GM12874 (cell line): ENCODE measurements around the gene INPP5E.

Experiments
- TF ChIP-seq, protein P1 (sequence below): IDR thresholded peaks from 2 replicates; pipeline ENCODE4 v1.5.1; 2011; ENCODE audit warnings: low read depth, mild to moderate bottlenecking, control low read depth, low read length, moderate library complexity; ENCODE audit not compliant: insufficient read depth

The INPP5E gene

GRCh38 chr9:136442265-136442664 is 2.6 kb upstream of the INPP5E start:
- TF ChIP-seq, protein P1, sequence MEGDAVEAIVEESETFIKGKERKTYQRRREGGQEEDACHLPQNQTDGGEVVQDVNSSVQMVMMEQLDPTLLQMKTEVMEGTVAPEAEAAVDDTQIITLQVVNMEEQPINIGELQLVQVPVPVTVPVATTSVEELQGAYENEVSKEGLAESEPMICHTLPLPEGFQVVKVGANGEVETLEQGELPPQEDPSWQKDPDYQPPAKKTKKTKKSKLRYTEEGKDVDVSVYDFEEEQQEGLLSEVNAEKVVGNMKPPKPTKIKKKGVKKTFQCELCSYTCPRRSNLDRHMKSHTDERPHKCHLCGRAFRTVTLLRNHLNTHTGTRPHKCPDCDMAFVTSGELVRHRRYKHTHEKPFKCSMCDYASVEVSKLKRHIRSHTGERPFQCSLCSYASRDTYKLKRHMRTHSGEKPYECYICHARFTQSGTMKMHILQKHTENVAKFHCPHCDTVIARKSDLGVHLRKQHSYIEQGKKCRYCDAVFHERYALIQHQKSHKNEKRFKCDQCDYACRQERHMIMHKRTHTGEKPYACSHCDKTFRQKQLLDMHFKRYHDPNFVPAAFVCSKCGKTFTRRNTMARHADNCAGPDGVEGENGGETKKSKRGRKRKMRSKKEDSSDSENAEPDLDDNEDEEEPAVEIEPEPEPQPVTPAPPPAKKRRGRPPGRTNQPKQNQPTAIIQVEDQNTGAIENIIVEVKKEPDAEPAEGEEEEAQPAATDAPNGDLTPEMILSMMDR: no peak

DNA sequence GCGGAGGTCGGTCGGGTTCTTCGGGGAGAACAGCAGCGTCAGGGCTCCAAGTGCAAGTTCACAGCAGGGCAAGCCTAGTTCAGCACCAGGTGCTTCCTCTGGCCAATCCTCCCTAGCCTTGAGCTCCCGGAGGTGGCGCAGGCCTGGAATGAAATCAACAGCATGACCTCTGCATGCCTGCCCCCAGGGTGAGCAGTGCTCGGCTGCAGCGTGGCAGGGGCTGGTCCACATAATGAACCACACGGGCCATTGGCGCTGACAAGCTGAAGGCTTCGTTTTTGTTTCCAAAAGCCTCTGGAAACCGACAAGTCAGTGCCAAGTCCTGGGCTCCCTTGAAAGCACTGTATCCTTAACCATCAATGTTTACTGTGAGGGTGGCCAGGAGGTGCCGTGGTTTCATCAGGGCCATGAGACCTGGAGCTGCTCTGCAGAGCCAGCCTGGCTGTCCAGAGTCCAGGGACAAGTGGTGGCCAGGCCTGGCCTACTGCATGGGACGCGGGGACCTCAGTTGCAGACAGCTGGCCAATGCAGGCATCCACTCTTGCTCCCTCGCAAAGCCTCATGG is 2.1 kb upstream of the INPP5E start:
- TF ChIP-seq, protein P1: no peak

GRCh38 chr9:136441191-136441680 is 1.6 kb upstream of the INPP5E start:
- TF ChIP-seq, protein P1: no peak

DNA sequence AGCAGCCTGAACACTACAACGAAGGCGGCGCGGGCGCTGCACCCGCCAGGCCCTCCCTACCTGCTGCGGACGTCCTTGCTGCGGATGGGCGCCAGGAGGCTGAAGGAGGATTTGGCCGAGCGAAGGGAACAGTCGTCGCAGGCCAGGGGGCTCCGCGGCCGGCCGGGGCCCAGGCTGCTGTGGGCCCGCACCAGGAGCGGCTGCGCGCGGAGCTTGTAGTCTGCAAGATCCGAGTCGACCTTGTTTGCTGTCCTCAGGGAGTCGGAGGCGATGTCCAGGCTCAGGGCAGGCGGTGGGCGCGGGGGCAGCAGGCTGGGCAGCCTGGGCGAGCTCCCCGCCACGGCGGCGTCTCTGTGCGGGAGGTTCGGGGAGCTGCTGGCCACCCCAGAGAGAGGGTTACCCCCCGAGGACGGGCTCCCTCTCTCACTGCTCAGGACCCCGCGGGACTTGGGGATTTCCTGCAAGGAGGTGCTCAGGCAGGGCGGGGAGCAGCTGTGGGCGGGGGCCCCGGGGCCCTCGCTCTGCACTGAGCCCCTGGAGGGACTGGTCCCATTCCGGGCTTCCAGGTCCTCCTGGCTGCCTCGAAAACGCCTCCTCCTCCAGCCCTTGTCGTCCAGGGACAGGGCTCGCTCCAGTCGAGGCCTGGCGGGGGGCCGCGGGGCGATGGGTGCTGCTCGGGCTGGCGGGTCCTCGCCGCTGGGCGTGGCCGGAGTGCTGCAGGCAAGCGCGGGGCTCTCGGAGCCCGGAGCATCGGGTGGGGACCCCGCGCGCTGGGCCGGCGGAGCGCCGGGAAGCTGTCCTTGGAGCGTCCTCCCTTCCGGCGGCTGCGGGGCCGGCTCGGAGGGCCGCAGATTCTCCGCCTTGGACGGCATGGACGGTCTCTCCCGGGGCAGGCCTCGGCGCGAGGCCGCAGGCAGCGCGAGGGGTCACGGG is 831 bp downstream of the INPP5E start:
- TF ChIP-seq, protein P1: no peak

GRCh38 chr9:136437839-136438547 is 1.7 kb downstream of the INPP5E start:
- TF ChIP-seq, protein P1: no peak

- TF ChIP-seq, protein P1: no peak
Observed at GRCh38 chr9:136437430-136437829, 2.2 kb downstream of the INPP5E start.

- TF ChIP-seq, protein P1: no peak
Observed at GRCh38 chr9:136436055-136436634, 3.5 kb downstream of the INPP5E start.
